Esophagus muscularis mucosa (tissue), 4 donors: ENCODE data around the gene UPP2. TPM values are rescaled to one million over a fixed set of nuclear protein-coding genes. Genes with fewer than 3 reads are reported as not detected.

Source experiments
- DNase-seq: peaks from one replicate; pipeline ENCODE4 v3.0.0-alpha.2; 2017; ENCODE audit errors: extremely low spot score
- H3K27ac ChIP-seq, 4 donors: fragments of 200-600 bp; sonication (generic); replicated peaks in 1 of 4; 1 replicate in 3 of 4; 2 replicates in 1 of 4; pipeline ENCODE4 v1.5.1; 2016 to 2019; ENCODE audit warnings: mild to moderate bottlenecking in 1 of 4
- H3K27me3 ChIP-seq, 4 donors: fragments of 200-600 bp; sonication (generic); one replicate each; pipeline versions ENCODE4 v1.5.1 to v1.6.0; 2016 to 2019
- H3K36me3 ChIP-seq, 4 donors: fragments of 200-600 bp; sonication (generic); one replicate each; pipeline ENCODE4 v1.5.1; 2016 to 2019
- H3K4me1 ChIP-seq, 4 donors: fragments of 200-600 bp; sonication (generic); one replicate each; pipeline ENCODE4 v1.5.1; 2016 to 2019
- H3K4me3 ChIP-seq, 4 donors: fragments of 200-600 bp; sonication (generic); 1 replicate in 2 of 4; 2 replicates in 2 of 4; pipeline ENCODE4 v1.5.1; 2016 to 2019; ENCODE audit warnings: mild to moderate bottlenecking in 4 of 4, moderate library complexity in 1 of 4
- H3K9me3 ChIP-seq, 4 donors: fragments of 200-600 bp; sonication (generic); 1 replicate in 3 of 4; 2 replicates in 1 of 4; pipeline ENCODE4 v1.5.1; 2016 to 2019
- CTCF ChIP-seq, 3 experiments: fragments of 200-600 bp in 2 of 3; fragments of 450-650 bp in 1 of 3; sonication (generic) in 2 of 3; IDR thresholded peaks; one replicate each; pipeline ENCODE4 v1.5.1; 2017 to 2019; ENCODE audit warnings: antibody characterized with exemption in 3 of 3, mild to moderate bottlenecking in 2 of 3, moderate library complexity in 1 of 3
- EP300 ChIP-seq: sonication (generic); formaldehyde crosslinking; IDR thresholded peaks from one replicate; pipeline ENCODE4 v1.6.1; 2017; ENCODE audit warnings: antibody characterized with exemption
- POLR2A ChIP-seq: fragments of 450-650 bp; IDR thresholded peaks from one replicate; pipeline ENCODE4 v1.6.1; 2017; ENCODE audit warnings: antibody characterized with exemption, moderate library complexity, mild to moderate bottlenecking, low read depth
- POLR2AphosphoS5 ChIP-seq, 2 donors: sonication (generic); formaldehyde crosslinking; IDR thresholded peaks; one replicate each; pipeline ENCODE4 v1.6.1; 2017; ENCODE audit warnings: antibody characterized with exemption in 2 of 2
- WGBS: methylation state at CpG from one replicate; pipeline ENCODE4 v1.1.5; 2018; 5-methylcytosine and 5-hydroxymethylcytosine counted together
- intact Hi-C: fragments of 100-400 bp; cut with DNase I; formaldehyde crosslinking; loops from one replicate; pipeline ENCODE4 v1.15.1; 2023
- total RNA-seq, 4 donors: library from RNA; depleted of rRNA; stranded (reverse); fragments of >200 nt; gene quantifications; one replicate each; pipeline versions ENCODE4 v1.1.0 to v1.2.1, GENCODE V29; 2016

Gene UPP2
- total RNA-seq, 4 donors from 2014 or later: not detected

GRCh38 chr2:158060835-158061435 lies 40.7 kb upstream of the UPP2 start:
- H3K9me3 ChIP-seq: peaks cover 0 to 5% (median 0%) of the 10 kb centered on the region in 4 donors
- no peaks in the 10 kb centered on the region for H3K27me3 ChIP-seq
- H3K4me1 ChIP-seq: no peaks in the 10 kb centered on the region
- no peaks in the 10 kb centered on the region for H3K36me3 ChIP-seq
- intact Hi-C loops: no loop called here
- 90% methylated on average over 5 of the region's 5 CpGs for WGBS
- H3K4me3 ChIP-seq: no peak overlapping the region
- no peak overlapping the region for H3K27ac ChIP-seq
- DNase-seq: no peak
- TF ChIP-seq EP300: no peak
- TF ChIP-seq CTCF (IDR thresholded peaks at IDR 0.05): no peak
- no peak for TF ChIP-seq POLR2AphosphoS5 (IDR thresholded peaks at IDR 0.05)

DNA sequence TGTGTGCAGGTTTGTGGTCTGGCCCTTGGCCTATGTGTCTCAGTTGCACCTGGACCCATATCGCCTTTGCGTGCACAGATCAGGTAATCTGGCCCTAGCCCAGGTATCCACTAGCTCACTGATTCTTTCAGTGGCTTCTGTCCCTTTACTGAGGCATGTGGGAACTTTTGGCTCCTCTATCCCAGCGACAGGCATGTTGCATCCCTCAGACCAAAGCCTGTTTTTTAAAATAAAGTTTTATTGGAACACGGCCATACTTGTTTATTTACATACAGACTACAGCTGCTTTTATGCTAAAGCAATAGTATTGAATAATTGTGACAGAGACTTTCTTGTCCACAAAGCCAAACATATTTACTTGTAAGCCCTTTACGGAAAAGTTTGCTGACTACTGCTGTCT lies 39.9 kb upstream of the UPP2 start:
- no peaks in the 10 kb centered on the region for H3K36me3 ChIP-seq
- H3K27ac ChIP-seq: no peak overlapping the region
- no peaks in the 10 kb centered on the region for H3K4me1 ChIP-seq
- WGBS: 89% methylated on average over 5 of the region's 5 CpGs
- intact Hi-C loops: no loop called here
- no peak for TF ChIP-seq CTCF (IDR thresholded peaks at IDR 0.05)
- TF ChIP-seq POLR2A: no peak
- no peak for TF ChIP-seq EP300
- TF ChIP-seq POLR2AphosphoS5 (IDR thresholded peaks at IDR 0.05): no peak
- no peak for DNase-seq
- peaks cover 0 to 5% (median 0%) of the 10 kb centered on the region in 4 donors for H3K9me3 ChIP-seq
- H3K4me3 ChIP-seq: no peak overlapping the region
- no peaks in the 10 kb centered on the region for H3K27me3 ChIP-seq

- Histone ChIP-seq H3K27me3 (no peaks in the 10 kb centered on the region), H3K4me3 (no peak overlapping the region), H3K27ac (no peak overlapping the region), H3K9me3 (peaks cover 0 to 5% (median 0%) of the 10 kb centered on the region in 4 donors), H3K4me1 (no peaks in the 10 kb centered on the region), H3K36me3 (no peaks in the 10 kb centered on the region)
- TF ChIP-seq CTCF (IDR thresholded peaks at IDR 0.05) (no peak), POLR2A (no peak), EP300 (no peak), POLR2AphosphoS5 (IDR thresholded peaks at IDR 0.05) (no peak)
- 83% methylated on average over 3 of the region's 3 CpGs for WGBS
- DNase-seq: no peak
- intact Hi-C loops: no loop called here
Measured at GRCh38 chr2:158066046-158066713, 35.5 kb upstream of the UPP2 start.

GRCh38 chr2:158071018-158071417 lies 30.7 kb upstream of the UPP2 start:
- Histone ChIP-seq H3K4me3 (no peak overlapping the region), H3K4me1 (no peaks in the 10 kb centered on the region), H3K9me3 (no peaks in the 10 kb centered on the region), H3K27ac (no peak overlapping the region), H3K36me3 (no peaks in the 10 kb centered on the region), H3K27me3 (no peaks in the 10 kb centered on the region)
- DNase-seq: no peak
- 97% methylated on average over 4 of the region's 5 CpGs for WGBS
- intact Hi-C loops: no loop called here
- TF ChIP-seq CTCF (IDR thresholded peaks at IDR 0.05): no peak
- TF ChIP-seq EP300: no peak
- TF ChIP-seq POLR2AphosphoS5 (IDR thresholded peaks at IDR 0.05): no peak
- no peak for TF ChIP-seq POLR2A

- Histone ChIP-seq H3K27me3 (no peaks in the 10 kb centered on the region), H3K9me3 (peaks cover 0 to 10% (median 4%) of the 10 kb centered on the region in 4 donors), H3K27ac (no peak overlapping the region), H3K4me1 (no peaks in the 10 kb centered on the region), H3K4me3 (no peak overlapping the region), H3K36me3 (no peaks in the 10 kb centered on the region)
- no peak for TF ChIP-seq EP300
- TF ChIP-seq CTCF (IDR thresholded peaks at IDR 0.05): no peak
- no peak for TF ChIP-seq POLR2A
- no peak for TF ChIP-seq POLR2AphosphoS5 (IDR thresholded peaks at IDR 0.05)
- 75% methylated on average over 1 of the region's 1 CpG for WGBS
- intact Hi-C loops: no loop called here
- no peak for DNase-seq
Measured at GRCh38 chr2:158072361-158072760, 29.3 kb upstream of the UPP2 start.
